Suppressor macrophage treated with lipopolysaccharide for 1 hour (primary cell): ENCODE measurements around the gene CTSH.

Experiments used
- DNase-seq, 3 donors: peaks; one replicate each; pipeline ENCODE4 v3.0.0-alpha.2; 2020 to 2022

Gene CTSH

DNA sequence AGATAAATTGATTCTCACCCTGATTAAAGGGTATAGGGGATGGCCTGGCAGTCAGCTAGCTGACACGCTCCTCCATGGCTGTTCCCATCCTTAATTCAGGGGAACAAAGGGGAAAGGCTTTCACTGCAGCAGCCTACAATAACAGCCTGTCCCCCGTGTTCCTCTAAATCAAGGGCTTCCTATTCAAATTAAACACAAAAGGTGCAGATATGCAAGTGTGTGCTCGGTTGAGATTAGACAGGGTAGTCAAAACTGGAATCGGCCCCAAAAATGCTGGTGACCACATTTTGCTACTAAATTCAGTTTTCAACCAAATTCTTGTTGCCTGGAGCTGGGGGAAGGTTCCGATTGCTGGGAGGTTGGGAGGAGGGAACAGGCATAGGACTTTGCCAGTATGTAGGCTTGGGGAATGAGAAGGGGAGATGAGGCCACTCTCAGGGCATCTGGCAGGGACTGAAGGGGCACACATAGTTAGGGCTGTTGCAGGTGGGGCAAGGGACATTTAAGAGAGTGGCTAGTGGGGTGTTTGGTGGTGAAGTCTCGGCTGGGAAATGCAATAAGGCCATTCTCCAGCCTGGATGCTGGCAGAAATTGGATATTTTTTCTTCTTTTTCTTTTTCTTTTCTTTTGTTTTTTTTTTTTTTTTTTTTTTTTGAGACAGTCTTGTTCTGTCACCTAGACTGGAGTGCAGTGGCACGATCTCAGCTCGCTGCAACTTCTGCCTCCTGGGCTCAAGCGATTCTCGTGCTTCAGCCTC is 32.9 kb upstream of the CTSH start:
- no peak for DNase-seq

GRCh38 chr15:78977091-78977571 is 32.3 kb upstream of the CTSH start:
- peak; percentile 75 to 80 (median 75) for DNase-seq

GRCh38 chr15:78976691-78977090 is 31.8 kb upstream of the CTSH start:
- peak in 2 of 3 donors; percentile 31 to 46 for DNase-seq

DNA sequence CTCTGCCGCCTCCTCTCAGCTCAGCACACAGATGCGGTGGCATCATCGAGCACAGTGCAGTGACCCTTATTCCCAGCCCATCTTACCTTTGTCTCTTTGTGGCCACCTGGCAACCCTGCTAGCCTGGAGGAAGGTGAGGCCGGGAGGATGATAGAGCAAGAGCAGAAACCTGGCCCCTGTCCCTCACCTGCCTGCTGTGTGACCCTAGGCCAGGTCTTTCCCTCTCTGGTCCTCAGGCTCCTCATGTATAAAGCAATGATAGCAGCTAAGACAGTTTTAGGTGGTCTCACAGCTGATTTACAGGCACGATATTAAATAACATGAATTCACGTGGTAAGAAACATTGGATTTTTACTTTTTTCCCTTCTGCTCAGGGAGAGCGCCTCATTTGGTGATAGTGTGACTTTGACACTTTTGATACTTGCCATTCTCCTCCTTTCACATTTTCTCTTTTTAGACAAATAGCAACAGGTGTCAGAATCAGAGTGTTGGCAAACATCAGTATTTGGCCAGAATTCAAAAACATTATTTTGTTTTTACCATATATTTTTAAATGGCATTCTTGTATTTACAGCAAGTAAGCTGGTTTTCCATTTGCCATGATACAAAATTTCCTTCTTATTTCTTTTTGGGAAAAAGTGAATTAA is 29.5 kb upstream of the CTSH start:
- DNase-seq, result no peak

DNA sequence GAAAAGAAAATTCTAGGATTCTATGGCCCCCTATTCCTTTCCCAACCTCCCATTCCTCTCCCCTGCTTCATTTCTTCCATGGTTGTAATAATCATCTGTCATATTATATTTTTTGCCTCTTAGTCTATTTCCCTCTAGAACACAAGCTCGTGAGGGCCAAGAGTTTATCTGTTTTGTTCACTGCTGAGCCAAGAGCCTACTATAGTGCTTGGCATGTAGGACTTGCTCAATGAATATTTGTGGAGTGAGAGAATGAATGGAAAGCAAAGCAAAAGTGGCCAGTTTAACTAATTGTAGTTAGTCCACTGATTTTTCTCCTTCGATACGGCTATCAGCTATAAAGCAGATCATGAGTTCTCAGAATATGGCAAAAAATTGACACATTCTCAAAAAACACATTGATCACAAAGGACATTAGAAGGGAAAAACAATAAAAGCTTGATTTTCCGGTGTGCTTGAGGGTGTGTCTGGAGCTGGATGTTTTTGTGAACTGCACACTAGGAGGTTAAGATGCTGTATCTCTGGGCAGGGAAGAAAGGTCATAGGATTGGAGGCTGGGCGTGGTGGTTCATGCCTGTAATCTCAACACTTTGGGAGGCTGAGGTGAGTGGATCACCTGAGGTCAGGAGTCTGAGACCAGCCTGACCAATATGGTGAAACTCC is 25.0 kb upstream of the CTSH start:
- no peak for DNase-seq

- DNase-seq, result no peak
These were observed 23.9 kb upstream of the CTSH start for GRCh38 chr15:78968539-78969271.

DNA sequence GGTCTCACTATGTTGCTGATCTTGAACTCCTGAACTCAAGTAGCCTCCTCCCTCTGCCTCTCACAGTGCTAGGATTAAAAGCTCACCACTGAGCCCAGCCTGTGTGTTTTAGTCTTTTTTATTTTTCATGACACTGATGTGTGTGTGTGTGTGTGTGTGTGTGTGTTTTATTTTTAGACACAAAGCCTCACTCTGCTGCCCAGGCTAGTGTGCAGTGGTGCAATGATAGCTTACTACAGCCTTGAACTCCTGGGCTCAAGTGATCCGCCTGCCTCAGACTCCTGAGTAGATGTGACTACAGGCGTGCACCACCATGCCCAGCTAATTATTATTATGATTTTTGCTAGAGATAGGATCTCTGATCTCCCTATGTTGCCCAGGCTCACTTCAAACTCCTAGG is 23.3 kb upstream of the CTSH start:
- no peak for DNase-seq

GRCh38 chr15:78960308-78960707 is 15.5 kb upstream of the CTSH start:
- DNase-seq, result no peak

DNA sequence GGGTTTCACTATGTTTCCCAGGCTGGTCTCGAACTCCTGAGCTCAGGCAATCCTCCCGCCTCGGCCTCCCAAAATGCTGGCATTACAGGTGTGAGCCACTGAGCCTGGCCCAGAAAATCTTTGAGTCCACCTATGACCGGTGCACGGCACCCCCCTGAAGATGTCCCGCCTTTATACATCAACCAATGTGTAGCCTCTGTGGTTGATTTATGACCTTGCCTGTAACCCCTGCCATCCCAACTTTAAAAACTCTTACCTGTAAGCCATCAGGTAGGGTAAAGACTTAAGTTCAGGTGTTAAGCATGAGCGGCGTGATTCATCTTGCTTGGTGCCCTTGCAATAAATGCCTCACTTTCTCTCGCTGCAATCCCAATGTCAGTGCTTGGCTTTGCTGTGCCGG is 14.5 kb upstream of the CTSH start:
- DNase-seq, result no peak

- DNase-seq, result no peak
These were observed 12.7 kb upstream of the CTSH start for GRCh38 chr15:78957416-78958093.

DNA sequence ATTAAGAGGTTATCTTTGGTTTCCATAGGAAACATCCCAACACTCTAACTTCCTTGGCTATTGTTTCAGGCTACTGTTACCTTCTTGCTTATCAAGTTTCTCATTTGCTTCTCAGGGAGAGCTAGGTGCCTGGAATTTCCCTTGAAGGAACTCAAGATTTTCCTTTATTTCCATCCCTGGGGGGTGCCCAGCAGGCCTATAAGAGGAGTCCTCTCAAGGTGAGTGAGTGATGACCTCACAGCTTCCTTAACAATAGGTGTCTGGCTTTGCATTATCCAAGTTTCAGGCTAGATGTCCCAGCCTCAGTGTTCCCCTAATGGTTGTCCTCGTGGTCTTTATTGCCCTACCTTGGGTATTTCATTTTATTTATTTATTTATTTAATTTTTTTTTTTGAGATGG is 12.1 kb upstream of the CTSH start:
- no peak for DNase-seq

- DNase-seq, result no peak
These were observed 10.5 kb upstream of the CTSH start for GRCh38 chr15:78955355-78955754.

GRCh38 chr15:78951841-78952238 is 7.0 kb upstream of the CTSH start:
- DNase-seq, result no peak

GRCh38 chr15:78950902-78951840 is 6.3 kb upstream of the CTSH start:
- peak in 2 of 3 donors; percentile 23 to 31 for DNase-seq

GRCh38 chr15:78950343-78950742 is 5.5 kb upstream of the CTSH start:
- DNase-seq, result no peak

DNA sequence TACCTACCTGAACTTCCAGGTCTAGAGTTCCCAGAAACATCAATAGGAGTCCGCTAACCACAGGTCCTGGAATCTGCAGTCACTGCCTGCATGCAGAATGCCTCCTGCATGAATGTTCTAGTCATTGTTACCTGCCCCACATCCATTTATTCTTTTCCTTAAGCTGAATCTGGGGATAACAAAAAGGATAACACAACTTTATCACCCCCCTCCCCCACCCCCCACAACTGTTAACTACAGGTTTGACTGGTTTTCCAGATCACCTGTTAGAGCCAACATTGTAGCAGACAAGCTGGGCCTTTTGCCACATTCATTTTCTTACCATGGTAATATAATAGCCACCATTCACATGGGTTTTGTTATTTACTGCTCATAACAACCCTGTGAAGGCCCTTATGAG is 4.6 kb upstream of the CTSH start:
- no peak for DNase-seq

DNA sequence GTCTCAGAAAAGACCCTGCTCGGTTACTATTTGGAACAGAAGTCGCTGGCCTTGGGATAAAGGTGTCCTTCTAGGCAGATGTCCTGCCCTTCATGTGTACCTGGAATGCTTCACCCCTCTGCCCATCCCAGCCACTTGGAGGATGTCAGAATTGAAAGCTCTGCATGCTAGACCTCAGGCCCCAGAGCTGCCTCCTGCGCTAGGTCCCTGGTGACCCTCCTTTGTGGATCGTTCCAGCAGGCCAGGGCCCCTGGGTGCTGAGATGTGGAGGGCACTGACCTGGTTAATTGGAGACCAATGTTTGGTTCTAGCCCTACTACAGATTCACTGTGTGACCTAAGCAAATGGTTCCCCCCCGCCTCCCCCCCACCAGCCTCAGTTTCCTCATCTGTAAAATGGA is 2.7 kb upstream of the CTSH start:
- no peak for DNase-seq

- no peak for DNase-seq
These were observed 1.6 kb upstream of the CTSH start for GRCh38 chr15:78946493-78946892.

DNA sequence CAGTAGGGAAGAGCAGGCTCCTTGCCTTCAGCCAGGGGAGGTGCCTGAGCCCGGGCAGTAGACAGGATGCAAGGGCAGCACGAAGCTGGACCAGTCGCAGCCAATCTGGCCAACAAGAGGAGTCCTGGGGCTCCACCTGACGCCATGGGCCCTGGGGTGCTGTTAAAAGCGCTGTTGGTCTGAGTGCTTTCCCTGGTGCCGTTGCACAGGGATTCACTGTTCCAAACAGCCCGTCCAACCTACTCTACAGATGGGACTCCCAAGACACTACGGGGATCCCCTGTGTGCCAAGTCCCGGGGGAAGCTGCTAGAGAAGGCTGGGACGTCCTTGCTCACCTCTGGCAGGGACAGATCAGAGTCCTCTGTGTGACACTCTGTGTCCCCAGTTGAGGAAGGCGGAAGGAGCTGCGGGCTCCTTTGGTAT is 632 bp downstream of the CTSH start:
- peak in 1 of 3 donors; percentile 60 for DNase-seq

DNA sequence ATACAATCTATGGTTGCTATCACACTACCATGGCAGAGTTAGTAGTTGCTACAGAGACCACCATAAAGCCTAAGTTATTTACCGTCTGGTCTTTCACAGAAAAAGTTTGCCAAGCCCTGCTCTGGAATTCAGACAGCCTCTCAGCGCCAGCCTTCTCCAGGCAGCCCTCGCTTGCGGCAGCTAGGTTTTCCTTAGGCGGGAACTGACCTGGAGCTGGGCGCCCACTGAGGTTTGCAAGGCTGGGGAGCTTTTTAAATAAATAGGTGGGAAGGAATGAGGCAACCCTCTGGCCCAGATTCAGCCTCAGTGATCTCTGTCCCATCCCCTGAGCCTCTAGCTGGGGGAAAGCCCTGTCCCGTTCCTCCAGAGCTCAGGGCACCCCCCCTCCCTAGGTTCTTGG is 1.2 kb downstream of the CTSH start:
- DNase-seq, result no peak

GRCh38 chr15:78942741-78943140 is 2.1 kb downstream of the CTSH start:
- DNase-seq, result no peak
